WERI-Rb-1 (cell line): Measurements from ENCODE around the gene G6PC3.
A peak's percentile ranks its signal among the peaks of the same experiment; 100 is the strongest.

Experiments
- DNase-seq: peaks from one replicate; pipeline ENCODE4 v3.0.0-alpha.2; 2020
- H3K27ac ChIP-seq: fragments of 250-450 bp; sonication (Bioruptor Pico); 2 replicates; pipeline ENCODE4 v1.5.1; 2020; ENCODE audit warnings: mild to moderate bottlenecking, moderate library complexity
- H3K27me3 ChIP-seq: fragments of 250-450 bp; sonication (Bioruptor Pico); 2 replicates; pipeline ENCODE4 v1.5.1; 2021; ENCODE audit warnings: mild to moderate bottlenecking, low read depth, moderate library complexity; ENCODE audit not compliant: insufficient read depth, severe bottlenecking
- H3K36me3 ChIP-seq: fragments of 250-450 bp; sonication (Bioruptor Pico); 2 replicates; pipeline ENCODE4 v1.5.1; 2020; ENCODE audit warnings: mild to moderate bottlenecking, moderate library complexity
- H3K4me3 ChIP-seq: 2 replicates; pipeline ENCODE4 v1.5.1; 2011; ENCODE audit warnings: low read depth, mild to moderate bottlenecking, control low read depth, low read length
- H3K9me3 ChIP-seq: fragments of 250-450 bp; sonication (Bioruptor Pico); 2 replicates; pipeline ENCODE4 v1.5.1; 2021; ENCODE audit warnings: mild to moderate bottlenecking, moderate library complexity; ENCODE audit not compliant: severe bottlenecking
- CTCF ChIP-seq: IDR thresholded peaks from 2 replicates; pipeline ENCODE4 v1.5.1; 2011; ENCODE audit warnings: low read depth, mild to moderate bottlenecking, control low read depth, inconsistent platforms, low read length

Gene G6PC3

GRCh38 chr17:44077595-44077909 is 7.0 kb downstream of the G6PC3 start:
- H3K27me3 ChIP-seq: no peaks in the 10 kb centered on the region
- DNase-seq: no peak
- peak overlapping the region; percentile 11 for H3K27ac ChIP-seq
- H3K36me3 ChIP-seq: peaks cover 91% of the 10 kb centered on the region
- no peak overlapping the region for H3K4me3 ChIP-seq
- H3K9me3 ChIP-seq: no peaks in the 10 kb centered on the region
- no peak for TF ChIP-seq CTCF

- Histone ChIP-seq H3K4me3 (no peak overlapping the region), H3K9me3 (no peaks in the 10 kb centered on the region), H3K36me3 (peaks cover 95% of the 10 kb centered on the region), H3K27ac (peak overlapping the region; percentile 11), H3K27me3 (no peaks in the 10 kb centered on the region)
- DNase-seq: no peak
- no peak for TF ChIP-seq CTCF
These were observed 7.9 kb downstream of the G6PC3 start for GRCh38 chr17:44078412-44078811.

GRCh38 chr17:44079877-44080821 is 9.6 kb downstream of the G6PC3 start:
- H3K9me3 ChIP-seq: no peaks in the 10 kb centered on the region
- no peak overlapping the region for H3K27ac ChIP-seq
- H3K4me3 ChIP-seq: no peak overlapping the region
- H3K27me3 ChIP-seq: no peaks in the 10 kb centered on the region
- H3K36me3 ChIP-seq: peaks cover 96% of the 10 kb centered on the region
- no peak for TF ChIP-seq CTCF
- DNase-seq: no peak

- no peak for DNase-seq
- Histone ChIP-seq H3K27ac (no peak overlapping the region), H3K36me3 (peaks cover 94% of the 10 kb centered on the region), H3K4me3 (no peak overlapping the region), H3K27me3 (no peaks in the 10 kb centered on the region), H3K9me3 (no peaks in the 10 kb centered on the region)
- no peak for TF ChIP-seq CTCF
These were observed 11.1 kb downstream of the G6PC3 start for GRCh38 chr17:44081681-44082080.

- Histone ChIP-seq H3K4me3 (no peak overlapping the region), H3K9me3 (no peaks in the 10 kb centered on the region), H3K36me3 (peaks cover 92% of the 10 kb centered on the region), H3K27ac (peak overlapping the region; percentile 19; the same call in 1 of the 2 replicates), H3K27me3 (no peaks in the 10 kb centered on the region)
- no peak for DNase-seq
- TF ChIP-seq CTCF: no peak
These were observed 11.9 kb downstream of the G6PC3 start for GRCh38 chr17:44082256-44082927.
